Measurements from ENCODE around the gene C1GALT1C1L.
"Not testable (repeated sequence)": the region's sequence is repeated elsewhere in the genome, so short reads cannot be mapped to it uniquely, and the experiment has no call there.

Gene C1GALT1C1L

DNA sequence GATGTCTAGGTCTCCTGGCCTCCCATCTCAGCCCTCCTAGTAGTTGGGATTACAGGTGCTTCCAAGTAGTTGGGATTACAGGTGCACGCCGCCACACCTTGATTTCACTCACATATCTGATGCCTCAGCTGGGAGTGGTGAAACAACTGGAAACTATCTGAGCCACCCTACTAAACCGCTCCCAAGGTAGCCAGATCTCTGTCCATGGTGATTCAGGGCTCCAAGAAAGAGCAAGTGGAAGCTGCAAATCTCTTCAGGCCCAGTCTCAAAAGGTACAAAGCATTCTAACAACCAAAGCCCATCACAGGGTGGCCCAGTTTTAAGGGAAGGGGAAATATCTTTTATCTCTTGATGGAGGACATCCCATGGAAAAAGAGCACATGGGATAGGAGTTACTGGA lies 19.0 kb downstream of the C1GALT1C1L start:
- DNase-seq (ENCODE audit: extremely low read depth in 1 of 2, low read depth in 1 of 2) = no peak

- DNase-seq (ENCODE audit: extremely low read depth in 1 of 2, low read depth in 1 of 2) = no peak
These were observed 22.7 kb downstream of the C1GALT1C1L start for GRCh38 chr2:43653506-43653905.

DNA sequence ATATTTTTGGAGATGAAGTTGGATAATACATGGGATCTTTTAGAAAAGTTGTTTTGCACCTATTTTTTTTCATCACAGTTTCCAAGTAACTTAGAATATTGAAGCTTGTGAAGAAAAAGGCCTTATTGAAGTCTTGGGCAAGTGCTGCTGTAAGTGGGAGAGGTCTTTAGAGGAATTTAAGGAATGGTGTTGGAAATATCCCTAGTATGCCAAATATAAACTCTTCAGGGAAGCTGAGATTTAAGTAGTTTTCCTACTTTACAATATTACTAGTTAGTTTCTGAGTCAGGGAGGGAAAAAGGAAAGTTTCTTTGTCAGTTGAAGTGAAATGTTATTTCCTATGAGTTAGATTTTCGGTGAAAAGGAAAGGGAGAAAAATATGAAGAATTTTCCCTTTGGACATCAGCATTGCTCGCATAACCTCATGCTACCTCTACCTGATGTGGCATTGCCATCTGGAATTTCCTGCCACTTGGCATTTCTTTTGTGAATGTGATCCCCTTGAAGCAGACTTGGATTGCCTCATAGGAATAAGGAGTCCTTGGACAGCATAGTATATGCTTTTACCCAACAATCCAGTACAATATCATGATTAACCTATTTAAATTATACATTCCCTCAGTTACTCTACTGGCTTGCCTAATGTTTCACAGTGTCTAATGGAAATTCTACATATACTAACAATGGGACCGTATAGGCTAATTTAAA lies 27.1 kb downstream of the C1GALT1C1L start:
- no peak for DNase-seq (ENCODE audit: extremely low read depth in 1 of 2, low read depth in 1 of 2)

DNA sequence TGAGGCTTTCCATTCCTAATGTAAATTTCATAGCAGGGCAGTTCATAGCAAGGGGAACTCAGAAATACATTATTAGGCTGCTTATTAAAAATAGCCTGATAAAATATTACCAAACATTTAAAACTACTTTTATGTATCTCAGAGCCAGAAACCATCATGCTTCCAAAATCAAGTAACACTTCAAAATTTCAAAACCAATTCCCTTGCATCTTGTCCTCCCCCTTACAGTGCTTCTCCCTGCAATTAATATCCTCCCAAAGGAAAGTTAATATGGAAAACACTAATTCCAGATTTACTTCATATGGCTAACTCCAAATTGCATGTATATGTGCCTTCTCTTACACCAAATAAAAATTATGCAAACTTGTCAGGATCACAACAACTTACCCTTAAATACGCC lies 32.5 kb downstream of the C1GALT1C1L start:
- no peak for DNase-seq (ENCODE audit: extremely low read depth in 1 of 2, low read depth in 1 of 2)

DNA sequence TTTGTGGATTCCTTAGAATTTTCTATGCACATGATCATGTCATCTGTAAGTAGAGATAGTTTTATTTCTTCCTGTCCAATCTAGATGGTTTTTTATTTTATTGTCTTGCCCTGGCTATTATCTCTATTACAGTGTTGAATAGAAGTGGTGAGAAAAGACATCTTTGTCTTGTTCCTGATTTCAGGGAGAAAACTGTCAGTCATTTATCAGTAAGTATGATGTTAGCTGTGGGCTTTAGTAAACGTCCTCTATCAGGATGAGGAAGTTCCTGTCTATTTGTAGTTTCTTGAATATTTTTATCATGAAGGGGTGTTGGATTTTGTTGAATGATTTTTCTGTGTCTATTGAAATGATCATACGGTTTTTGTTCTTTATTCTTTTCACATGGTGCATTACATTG lies 33.9 kb downstream of the C1GALT1C1L start:
- no peak for DNase-seq (ENCODE audit: extremely low read depth in 1 of 2, low read depth in 1 of 2)

DNA sequence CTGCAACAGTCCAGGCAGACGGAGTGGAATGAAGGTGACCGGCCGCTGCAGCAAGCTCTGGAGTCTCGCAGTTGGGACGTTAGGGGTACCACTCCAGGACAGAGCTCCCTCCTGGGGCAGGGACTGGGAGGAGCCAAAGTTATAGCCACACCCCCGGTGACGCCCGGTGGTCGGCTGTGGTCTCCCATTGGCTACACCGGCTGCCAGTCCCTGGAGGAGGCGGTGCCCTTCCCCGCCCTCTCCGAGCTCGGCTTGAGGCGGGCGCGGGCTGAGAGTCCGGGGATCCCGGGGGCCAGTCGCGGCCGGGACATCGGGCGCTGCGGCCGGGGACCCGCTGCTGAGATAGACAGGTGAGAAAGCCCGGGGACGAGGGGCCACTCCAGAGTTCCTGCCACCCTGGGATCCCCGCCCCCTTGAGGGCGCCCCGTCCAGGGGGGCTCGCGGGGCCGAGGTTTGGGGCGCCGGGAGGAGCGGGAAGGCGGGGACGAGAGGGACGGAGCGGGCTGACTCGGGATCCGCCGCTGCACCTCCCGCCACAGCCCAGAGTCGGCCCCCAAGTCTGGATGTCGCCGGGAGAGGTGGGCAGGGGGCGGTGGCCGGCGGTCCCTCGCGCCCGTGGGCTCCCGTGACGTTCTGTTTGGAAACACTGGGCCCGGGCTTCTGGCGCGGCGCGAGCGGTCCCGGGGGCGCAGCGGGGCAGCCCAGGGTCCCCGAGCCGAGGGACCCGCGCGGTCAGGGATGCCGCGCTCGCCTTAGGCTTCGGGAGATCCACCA lies 39.0 kb downstream of the C1GALT1C1L start, which contains the start of gene PLEKHH2:
TSS of gene PLEKHH2 (plus strand) at position 231 of the 774 bp plus-strand sequence. CDS start 7,414 bp downstream, outside the sequence.
- peak; percentile 72 to 78 for DNase-seq (ENCODE audit: extremely low read depth in 1 of 2, low read depth in 1 of 2)

- DNase-seq (ENCODE audit: extremely low read depth in 1 of 2, low read depth in 1 of 2) = no peak
These were observed 39.6 kb downstream of the C1GALT1C1L start for GRCh38 chr2:43636621-43637020.

DNA sequence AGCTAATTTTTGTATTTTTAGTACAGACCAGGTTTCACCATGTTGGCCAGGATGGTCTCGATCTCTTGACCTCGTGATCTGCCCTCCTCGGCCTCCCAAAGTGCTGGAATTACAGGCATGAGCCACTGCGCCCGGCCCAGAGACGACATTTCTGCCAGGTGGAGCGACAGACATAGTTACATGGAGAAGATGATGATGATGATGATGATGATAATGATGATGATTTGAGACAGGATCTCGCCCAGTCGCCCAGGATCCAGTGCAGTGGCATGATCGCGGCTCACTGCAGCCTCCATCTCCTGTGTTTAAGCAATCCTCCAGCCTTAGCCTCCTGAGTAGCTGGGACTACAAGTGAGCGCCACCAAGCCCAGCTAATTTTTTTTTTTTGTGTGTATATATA lies 40.1 kb downstream of the C1GALT1C1L start:
- not testable (repeated sequence) for DNase-seq (ENCODE audit: extremely low read depth in 1 of 2, low read depth in 1 of 2)

DNA sequence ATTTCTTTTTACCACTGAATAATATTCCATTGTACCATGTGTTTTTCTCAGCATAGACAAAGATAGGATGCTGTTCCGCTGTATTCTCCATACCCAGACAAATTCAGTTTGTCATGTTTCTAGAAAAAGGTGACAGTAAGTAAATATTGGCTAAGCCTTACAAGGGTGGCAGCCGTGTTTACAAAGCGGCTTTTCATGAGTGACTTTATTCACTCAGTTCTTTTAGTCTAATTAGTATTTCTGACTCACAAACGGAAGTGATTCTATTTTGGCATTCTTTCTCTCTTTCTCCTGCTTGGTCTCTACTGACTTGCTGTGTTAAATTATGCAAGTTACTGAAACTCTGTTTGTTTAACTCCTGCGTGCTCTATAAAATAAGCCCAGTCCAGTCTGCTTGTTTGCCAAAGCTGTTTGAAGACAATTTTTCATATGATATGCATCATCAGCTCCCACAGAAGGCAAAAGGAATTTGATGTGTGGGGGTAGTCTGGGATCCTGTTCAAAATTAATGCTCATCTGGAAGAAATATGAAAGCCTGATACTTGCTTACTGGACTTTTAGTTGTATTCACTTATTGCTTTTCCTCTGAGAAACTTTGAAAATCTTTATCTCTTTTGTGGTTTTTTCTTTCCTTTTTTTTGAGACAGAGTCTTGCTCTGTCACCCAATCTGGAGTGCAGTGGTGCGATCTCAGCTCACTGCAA lies 41.5 kb downstream of the C1GALT1C1L start:
- DNase-seq (ENCODE audit: extremely low read depth in 1 of 2, low read depth in 1 of 2) = no peak

- DNase-seq (ENCODE audit: extremely low read depth in 1 of 2, low read depth in 1 of 2) = no peak
These were observed 44.5 kb downstream of the C1GALT1C1L start for GRCh38 chr2:43631618-43632317.
